NCI-H146 (cell line): ENCODE measurements around the gene NELFB.
A peak's percentile ranks its signal among the peaks of the same experiment; 100 is the strongest.

ENCODE experiments used
- DNase-seq: peaks from one replicate; lab custom pipeline; 2025; lab: John Stamatoyannopoulos, UW

NELFB gene

GRCh38 chr9:137303151-137303892, 48.2 kb downstream of the NELFB start:
- no peak for DNase-seq

- DNase-seq: no peak
These were observed 48.8 kb downstream of the NELFB start for GRCh38 chr9:137303893-137304382.

GRCh38 chr9:137304383-137305059, 49.4 kb downstream of the NELFB start:
- DNase-seq: no peak

- no peak for DNase-seq
These were observed 50.1 kb downstream of the NELFB start for GRCh38 chr9:137305060-137305797.

- no peak for DNase-seq
These were observed 50.6 kb downstream of the NELFB start for GRCh38 chr9:137305798-137306065.

GRCh38 chr9:137306066-137306849, 51.1 kb downstream of the NELFB start:
- DNase-seq: no peak

- peak; percentile 16 for DNase-seq
These were observed 51.7 kb downstream of the NELFB start for GRCh38 chr9:137306850-137307254.

- no peak for DNase-seq
These were observed 52.3 kb downstream of the NELFB start for GRCh38 chr9:137307255-137308056.

- DNase-seq: peak; percentile 73
These were observed 53.0 kb downstream of the NELFB start for GRCh38 chr9:137308057-137308619.

GRCh38 chr9:137309368-137310188, 54.5 kb downstream of the NELFB start:
- DNase-seq: no peak

- peak; percentile 20 for DNase-seq
These were observed 55.3 kb downstream of the NELFB start for GRCh38 chr9:137310189-137311052.

- peak; percentile 58 for DNase-seq
These were observed 56.3 kb downstream of the NELFB start for GRCh38 chr9:137311171-137311985.

GRCh38 chr9:137311986-137312851, 57.1 kb downstream of the NELFB start:
- no peak for DNase-seq

GRCh38 chr9:137312852-137313325, 57.8 kb downstream of the NELFB start:
- DNase-seq: no peak

GRCh38 chr9:137313326-137313936, 58.3 kb downstream of the NELFB start:
- DNase-seq: no peak

- no peak for DNase-seq
These were observed 58.9 kb downstream of the NELFB start for GRCh38 chr9:137313956-137314560.
